UCSD-AML1 (cell line): ENCODE results near the gene TTPAL.

Experiments
- DNase-seq: peaks from one replicate; lab custom pipeline; 2025; ENCODE audit not compliant: unreplicated experiment; lab: John Stamatoyannopoulos, UW

The TTPAL gene

GRCh38 chr20:44475694-44476560 is at the start of gene TTPAL:
Gene TTPAL, plus strand, starts transcription at chr20:44475874. Its CDS starts 4,126 bp downstream, at chr20:44480000.
- peak; percentile 89 for DNase-seq

- DNase-seq, result no peak
These were observed 49.8 kb upstream of the TTPAL start for GRCh38 chr20:44425923-44426322.

GRCh38 chr20:44426879-44427790 is 48.5 kb upstream of the TTPAL start:
- DNase-seq, result no peak

GRCh38 chr20:44427804-44428173 is 47.9 kb upstream of the TTPAL start:
- no peak for DNase-seq

- DNase-seq, result no peak
These were observed 47.3 kb upstream of the TTPAL start for GRCh38 chr20:44428174-44429016.

- DNase-seq, result no peak
These were observed 46.7 kb upstream of the TTPAL start for GRCh38 chr20:44429017-44429339.

- DNase-seq, result no peak
These were observed 46.0 kb upstream of the TTPAL start for GRCh38 chr20:44429419-44430269.

- DNase-seq, result no peak
These were observed 45.2 kb upstream of the TTPAL start for GRCh38 chr20:44430270-44431065.

- no peak for DNase-seq
These were observed 44.6 kb upstream of the TTPAL start for GRCh38 chr20:44431118-44431501.

GRCh38 chr20:44431502-44432234 is 44.0 kb upstream of the TTPAL start:
- DNase-seq, result no peak

GRCh38 chr20:44432618-44433577 is 42.8 kb upstream of the TTPAL start:
- DNase-seq, result no peak

GRCh38 chr20:44433751-44434538 is 41.7 kb upstream of the TTPAL start:
- DNase-seq, result no peak

- no peak for DNase-seq
These were observed 39.9 kb upstream of the TTPAL start for GRCh38 chr20:44435630-44436335.

GRCh38 chr20:44436393-44436792 is 39.3 kb upstream of the TTPAL start:
- DNase-seq, result no peak

- DNase-seq, result no peak
These were observed 38.2 kb upstream of the TTPAL start for GRCh38 chr20:44437497-44437896.

- no peak for DNase-seq
These were observed 36.9 kb upstream of the TTPAL start for GRCh38 chr20:44438782-44439181.
